PFSK-1 (cell line): ENCODE data around the gene KIF12.

Source experiments
- FOXP2 ChIP-seq: optimal IDR thresholded peaks from 2 replicates; pipeline ENCODE3; 2011; ENCODE audit warnings: borderline replicate concordance, control low read depth, inconsistent platforms; ENCODE audit not compliant: insufficient read depth; ENCODE audit errors: extremely low read length, extremely low read depth
- POLR2AphosphoS5 ChIP-seq: IDR thresholded peaks from 2 replicates; pipeline ENCODE4 v1.6.1; 2012; ENCODE audit warnings: low read depth, mild to moderate bottlenecking, control low read depth, low read length, moderate library complexity
- REST ChIP-seq, 2 experiments: IDR thresholded peaks; 2 replicates each; pipeline versions ENCODE4 v1.6.1 to v1.8.0; 2011 to 2012; ENCODE audit warnings: low read depth in 2 of 2, low read length in 2 of 2, control low read depth in 1 of 2, inconsistent platforms in 1 of 2, mild to moderate bottlenecking in 1 of 2, moderate library complexity in 1 of 2; ENCODE audit not compliant: insufficient read depth in 1 of 2
- SIN3A ChIP-seq: IDR thresholded peaks from 2 replicates; pipeline ENCODE4 v1.6.1; 2012; ENCODE audit warnings: mild to moderate bottlenecking, low read length, moderate library complexity, borderline replicate concordance; ENCODE audit not compliant: insufficient read depth
- TAF1 ChIP-seq: IDR thresholded peaks from 2 replicates; pipeline ENCODE4 v1.6.1; 2012; ENCODE audit warnings: low read length, control low read depth, borderline replicate concordance; ENCODE audit not compliant: insufficient read depth

The KIF12 gene

GRCh38 chr9:114050226-114050568 is 48.9 kb downstream of the KIF12 start:
- TF ChIP-seq POLR2AphosphoS5 (no peak), REST (IDR thresholded peaks at IDR 0.05; ENCODE audit: insufficient read depth in 1 of 2, low read depth in 2 of 2, low read length in 2 of 2) (no peak), SIN3A (no peak), TAF1 (no peak)

DNA sequence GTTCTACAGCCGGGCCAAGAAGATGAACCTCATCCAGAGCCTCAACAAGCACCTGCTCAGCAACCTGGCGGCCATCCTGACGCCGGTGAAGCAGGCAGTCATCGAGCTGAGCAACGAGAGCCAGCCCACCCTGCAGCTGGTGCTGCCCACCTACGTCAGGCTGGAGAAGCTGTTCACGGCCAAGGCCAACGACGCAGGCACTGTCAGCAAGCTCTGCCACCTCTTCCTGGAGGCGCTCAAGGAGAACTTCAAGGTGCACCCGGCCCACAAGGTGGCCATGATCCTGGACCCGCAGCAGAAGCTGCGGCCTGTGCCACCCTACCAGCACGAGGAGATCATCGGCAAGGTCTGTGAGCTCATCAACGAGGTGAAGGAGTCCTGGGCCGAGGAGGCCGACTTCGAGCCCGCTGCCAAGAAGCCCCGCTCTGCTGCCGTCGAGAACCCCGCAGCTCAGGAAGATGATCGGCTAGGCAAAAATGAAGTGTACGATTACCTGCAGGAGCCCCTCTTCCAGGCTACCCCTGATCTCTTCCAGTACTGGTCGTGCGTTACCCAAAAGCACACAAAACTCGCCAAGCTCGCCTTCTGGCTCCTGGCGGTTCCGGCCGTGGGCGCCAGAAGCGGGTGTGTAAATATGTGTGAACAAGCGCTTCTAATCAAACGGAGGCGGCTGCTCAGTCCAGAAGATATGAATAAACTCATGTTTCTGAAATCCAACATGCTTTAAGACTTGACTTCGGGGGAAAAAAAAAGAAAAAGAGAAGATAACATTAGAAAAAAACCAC is 49.5 kb downstream of the KIF12 start:
- TF ChIP-seq REST (IDR thresholded peaks at IDR 0.05; ENCODE audit: insufficient read depth in 1 of 2, low read depth in 2 of 2, low read length in 2 of 2): no peak
- TF ChIP-seq POLR2AphosphoS5: no peak
- TF ChIP-seq SIN3A: no peak
- no peak for TF ChIP-seq FOXP2
- TF ChIP-seq TAF1: no peak

DNA sequence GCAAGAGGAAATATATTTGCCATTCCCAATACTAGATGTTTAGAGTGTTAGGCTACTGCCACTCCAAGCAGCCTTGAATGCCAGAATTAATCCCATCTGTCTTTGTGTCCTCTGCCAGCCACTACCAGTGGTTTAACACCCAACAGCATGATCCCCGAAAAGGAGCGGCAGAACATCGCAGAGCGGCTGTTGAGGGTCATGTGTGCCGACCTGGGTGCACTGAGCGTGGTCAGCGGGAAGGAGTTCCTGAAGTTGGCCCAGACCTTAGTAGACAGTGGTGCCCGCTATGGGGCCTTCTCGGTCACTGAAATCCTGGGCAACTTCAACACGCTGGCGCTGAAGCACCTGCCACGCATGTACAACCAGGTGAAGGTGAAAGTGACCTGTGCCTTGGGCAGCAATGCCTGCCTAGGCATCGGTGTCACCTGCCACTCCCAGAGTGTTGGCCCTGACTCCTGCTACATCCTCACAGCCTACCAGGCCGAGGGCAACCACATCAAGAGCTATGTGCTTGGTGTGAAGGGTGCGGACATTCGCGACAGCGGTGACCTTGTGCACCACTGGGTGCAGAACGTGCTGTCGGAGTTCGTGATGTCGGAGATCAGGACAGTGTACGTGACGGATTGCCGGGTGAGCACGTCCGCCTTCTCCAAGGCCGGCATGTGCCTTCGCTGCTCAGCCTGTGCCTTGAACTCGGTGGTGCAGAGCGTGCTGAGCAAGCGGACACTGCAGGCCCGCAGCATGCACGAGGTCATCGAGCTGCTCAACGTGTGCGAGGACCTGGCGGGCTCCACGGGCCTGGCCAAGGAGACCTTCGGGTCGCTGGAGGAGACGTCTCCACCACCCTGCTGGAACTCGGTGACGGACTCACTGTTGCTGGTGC is 50.3 kb downstream of the KIF12 start:
- TF ChIP-seq TAF1 (no peak), POLR2AphosphoS5 (no peak), FOXP2 (no peak), REST (IDR thresholded peaks at IDR 0.05; ENCODE audit: insufficient read depth in 1 of 2, low read depth in 2 of 2, low read length in 2 of 2) (no peak), SIN3A (no peak)

GRCh38 chr9:114047717-114048116 is 51.4 kb downstream of the KIF12 start:
- TF ChIP-seq REST (IDR thresholded peaks at IDR 0.05; ENCODE audit: insufficient read depth in 1 of 2, low read depth in 2 of 2, low read length in 2 of 2) (no peak), POLR2AphosphoS5 (no peak), FOXP2 (no peak), SIN3A (no peak), TAF1 (no peak)
